Measurements from ENCODE around the gene ANP32E. TPM values are rescaled to one million over a fixed set of nuclear protein-coding genes. Genes with fewer than 3 reads are reported as not detected.
"Not testable (repeated sequence)": the region's sequence is repeated elsewhere in the genome, so short reads cannot be mapped to it uniquely, and the experiment has no call there.

Gene ANP32E
- total and polyA plus RNA-seq, 10 donors: 24.6 to 44.0 (median 35.1) TPM

DNA sequence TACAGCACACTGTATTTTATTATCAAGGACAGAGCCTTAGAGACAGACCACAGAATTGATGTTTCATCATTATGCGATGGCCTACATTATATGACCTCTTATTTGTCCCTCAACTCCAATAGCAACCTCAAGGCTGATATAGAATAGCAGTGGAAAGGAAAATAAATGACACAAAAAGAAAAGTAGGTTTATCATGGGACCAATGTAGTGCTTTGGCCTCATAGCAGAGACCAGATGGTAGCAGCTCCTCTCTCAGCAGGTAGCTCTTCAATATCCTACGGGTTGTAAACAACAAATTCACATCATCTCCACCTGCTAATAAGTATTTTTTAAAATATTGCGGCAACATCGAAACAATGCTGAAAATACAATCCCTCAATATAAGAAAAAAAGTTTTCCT, 25.2 kb downstream of the ANP32E start:
- DNase-seq: no peak
- H3K27me3 ChIP-seq (replicated peaks in 1 of 7): no peaks in the 10 kb centered on the region
- 87 to 99% (median 97%) methylated on average over 4 of the region's 4 CpGs for WGBS, 5 donors
- peaks cover 3 to 15% (median 11%) of the 10 kb centered on the region in 6 donors for H3K4me1 ChIP-seq
- H3K9me3 ChIP-seq: no peaks in the 10 kb centered on the region
- intact Hi-C loops (cut with DNase I; ENCODE audit: low total_unique reads): no loop called here
- H3K27ac ChIP-seq: no peak overlapping the region
- TF ChIP-seq POLR2A (IDR thresholded peaks at IDR 0.05) (no peak), POLR2AphosphoS5 (IDR thresholded peaks at IDR 0.05) (no peak), CTCF (IDR thresholded peaks at IDR 0.05 in 8 of 11, conservative IDR thresholded peaks at IDR 0.05 in 3 of 11) (no peak)
- no peak overlapping the region for H3K4me3 ChIP-seq
- H3K36me3 ChIP-seq: no peaks in the 10 kb centered on the region

GRCh38 chr1:150210091-150210490, 25.8 kb downstream of the ANP32E start:
- intact Hi-C loops (cut with DNase I; ENCODE audit: low total_unique reads): no loop called here
- TF ChIP-seq CTCF (IDR thresholded peaks at IDR 0.05 in 8 of 11, conservative IDR thresholded peaks at IDR 0.05 in 3 of 11): no peak
- TF ChIP-seq POLR2A (IDR thresholded peaks at IDR 0.05): no peak
- no peak for TF ChIP-seq POLR2AphosphoS5 (IDR thresholded peaks at IDR 0.05)
- 94 to 96% (median 94%) methylated on average over 4 of the region's 4 CpGs for WGBS, 5 donors

GRCh38 chr1:150208460-150208859, 27.5 kb downstream of the ANP32E start:
- DNase-seq; H3K4me3 ChIP-seq; H3K27me3 ChIP-seq (replicated peaks in 1 of 7); H3K9me3 ChIP-seq; H3K36me3 ChIP-seq; H3K27ac ChIP-seq; intact Hi-C loops (cut with DNase I; ENCODE audit: low total_unique reads); H3K4me1 ChIP-seq: not testable (repeated sequence)
- WGBS, 5 donors: 92 to 96% (median 95%) methylated on average over 6 of the region's 6 CpGs

More at GRCh38 chr1:150210091-150210490, 25.8 kb downstream of the ANP32E start:
- Histone ChIP-seq H3K27me3 (replicated peaks in 1 of 7) (no peaks in the 10 kb centered on the region), H3K36me3 (no peaks in the 10 kb centered on the region), H3K4me1 (peaks cover 3 to 15% (median 11%) of the 10 kb centered on the region in 6 donors), H3K4me3 (no peak overlapping the region), H3K9me3 (no peaks in the 10 kb centered on the region), H3K27ac (no peak overlapping the region)
- no peak for DNase-seq

- no peak for DNase-seq
- Histone ChIP-seq H3K27ac (no peak overlapping the region), H3K9me3 (no peaks in the 10 kb centered on the region), H3K4me3 (no peak overlapping the region), H3K4me1 (no peaks in the 10 kb centered on the region), H3K27me3 (replicated peaks in 1 of 7) (no peaks in the 10 kb centered on the region), H3K36me3 (no peaks in the 10 kb centered on the region)
- no peak for TF ChIP-seq CTCF (IDR thresholded peaks at IDR 0.05 in 8 of 11, conservative IDR thresholded peaks at IDR 0.05 in 3 of 11)
- TF ChIP-seq POLR2AphosphoS5 (IDR thresholded peaks at IDR 0.05): no peak
- TF ChIP-seq POLR2A (IDR thresholded peaks at IDR 0.05): no peak
- intact Hi-C loops (cut with DNase I; ENCODE audit: low total_unique reads): no loop called here
- 91 to 93% (median 93%) methylated on average over 7 of the region's 7 CpGs for WGBS, 5 donors
Measured at GRCh38 chr1:150207281-150207971, 28.5 kb downstream of the ANP32E start.

All from spleen (tissue), 11 donors.